KMS-11 (cell line): ENCODE data around the gene MITF.
A peak's percentile ranks its signal among the peaks of the same experiment; 100 is the strongest.

Source experiments
- H2AFZ ChIP-seq: fragments of 200-600 bp; sonication (generic); 2 replicates; pipeline ENCODE4 v1.6.1; 2016; ENCODE audit warnings: antibody characterized with exemption, mixed run types, low read depth
- H3K27ac ChIP-seq: fragments of 200-600 bp; sonication (generic); 2 replicates; pipeline ENCODE4 v1.6.1; 2016; ENCODE audit warnings: mild to moderate bottlenecking, mixed run types
- H3K27me3 ChIP-seq: fragments of 200-600 bp; sonication (generic); 2 replicates; pipeline ENCODE4 v1.6.1; 2017; ENCODE audit warnings: mild to moderate bottlenecking, low read depth, mixed run types, moderate library complexity; ENCODE audit not compliant: insufficient read depth
- H3K36me3 ChIP-seq: fragments of 200-600 bp; sonication (generic); 2 replicates; pipeline ENCODE4 v1.6.1; 2017; ENCODE audit warnings: mild to moderate bottlenecking, mixed run types; ENCODE audit not compliant: insufficient read depth
- H3K4me1 ChIP-seq: fragments of 200-600 bp; sonication (generic); 2 replicates; pipeline ENCODE4 v1.6.1; 2016; ENCODE audit warnings: mild to moderate bottlenecking, low read depth, mixed run types; ENCODE audit not compliant: poor library complexity, severe bottlenecking
- H3K4me2 ChIP-seq: fragments of 200-600 bp; sonication (generic); 2 replicates; pipeline ENCODE4 v1.7.0; 2016; ENCODE audit warnings: mild to moderate bottlenecking, mixed run types
- H3K4me3 ChIP-seq: fragments of 200-600 bp; sonication (generic); IDR thresholded peaks from 2 replicates; pipeline ENCODE4 v1.6.1; 2017; ENCODE audit warnings: low read depth, low read length, mixed read lengths; ENCODE audit not compliant: insufficient read depth
- H3K79me2 ChIP-seq: fragments of 200-600 bp; sonication (generic); 2 replicates; pipeline ENCODE4 v1.6.1; 2016; ENCODE audit warnings: low read depth, mixed run types; ENCODE audit not compliant: insufficient read depth
- H3K9ac ChIP-seq: fragments of 200-600 bp; sonication (generic); 2 replicates; pipeline ENCODE4 v1.6.1; 2016; ENCODE audit warnings: mild to moderate bottlenecking, mixed run types
- H4K20me1 ChIP-seq: fragments of 200-600 bp; sonication (generic); 2 replicates; pipeline ENCODE4 v1.6.1; 2016; ENCODE audit warnings: mild to moderate bottlenecking, mixed run types; ENCODE audit not compliant: insufficient read depth
- TF ChIP-seq, protein P1 (sequence below): fragments of 200-600 bp; sonication (generic); conservative IDR thresholded peaks from 2 replicates; pipeline ENCODE4 v1.6.1; 2017; ENCODE audit warnings: low read depth, mild to moderate bottlenecking, antibody characterized with exemption, low read length, moderate library complexity, mixed read lengths

Gene MITF

DNA sequence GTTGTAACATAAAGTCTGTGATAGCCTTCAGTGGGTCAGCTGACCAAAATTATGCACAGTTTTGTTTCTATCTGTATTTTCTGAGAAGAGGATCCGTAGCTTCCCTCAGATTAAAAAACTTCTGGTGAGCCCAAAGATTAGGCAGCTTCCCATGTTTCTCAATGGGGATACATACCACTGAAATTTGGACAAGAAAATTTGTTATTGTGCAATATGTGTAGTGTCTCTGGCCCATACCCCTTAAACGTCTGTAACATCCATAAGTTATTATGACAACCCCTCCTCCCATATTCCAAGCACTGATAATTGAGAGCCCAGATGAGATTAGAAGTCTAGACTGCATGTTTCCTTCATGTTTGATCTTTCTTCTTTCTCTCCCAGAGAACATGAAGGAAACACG lies 1.9 kb upstream of the MITF start:
- Histone ChIP-seq H3K79me2 (no peaks in the 10 kb centered on the region), H3K4me2 (no peak overlapping the region), H3K4me3 (no peak overlapping the region), H2AFZ (no peak overlapping the region), H3K27ac (no peak overlapping the region), H3K9ac (no peak overlapping the region), H3K36me3 (no peaks in the 10 kb centered on the region), H3K4me1 (peaks cover 5% of the 10 kb centered on the region), H3K27me3 (no peaks in the 10 kb centered on the region), H4K20me1 (no peaks in the 10 kb centered on the region)
- TF ChIP-seq, protein P1, sequence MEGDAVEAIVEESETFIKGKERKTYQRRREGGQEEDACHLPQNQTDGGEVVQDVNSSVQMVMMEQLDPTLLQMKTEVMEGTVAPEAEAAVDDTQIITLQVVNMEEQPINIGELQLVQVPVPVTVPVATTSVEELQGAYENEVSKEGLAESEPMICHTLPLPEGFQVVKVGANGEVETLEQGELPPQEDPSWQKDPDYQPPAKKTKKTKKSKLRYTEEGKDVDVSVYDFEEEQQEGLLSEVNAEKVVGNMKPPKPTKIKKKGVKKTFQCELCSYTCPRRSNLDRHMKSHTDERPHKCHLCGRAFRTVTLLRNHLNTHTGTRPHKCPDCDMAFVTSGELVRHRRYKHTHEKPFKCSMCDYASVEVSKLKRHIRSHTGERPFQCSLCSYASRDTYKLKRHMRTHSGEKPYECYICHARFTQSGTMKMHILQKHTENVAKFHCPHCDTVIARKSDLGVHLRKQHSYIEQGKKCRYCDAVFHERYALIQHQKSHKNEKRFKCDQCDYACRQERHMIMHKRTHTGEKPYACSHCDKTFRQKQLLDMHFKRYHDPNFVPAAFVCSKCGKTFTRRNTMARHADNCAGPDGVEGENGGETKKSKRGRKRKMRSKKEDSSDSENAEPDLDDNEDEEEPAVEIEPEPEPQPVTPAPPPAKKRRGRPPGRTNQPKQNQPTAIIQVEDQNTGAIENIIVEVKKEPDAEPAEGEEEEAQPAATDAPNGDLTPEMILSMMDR = no peak

DNA sequence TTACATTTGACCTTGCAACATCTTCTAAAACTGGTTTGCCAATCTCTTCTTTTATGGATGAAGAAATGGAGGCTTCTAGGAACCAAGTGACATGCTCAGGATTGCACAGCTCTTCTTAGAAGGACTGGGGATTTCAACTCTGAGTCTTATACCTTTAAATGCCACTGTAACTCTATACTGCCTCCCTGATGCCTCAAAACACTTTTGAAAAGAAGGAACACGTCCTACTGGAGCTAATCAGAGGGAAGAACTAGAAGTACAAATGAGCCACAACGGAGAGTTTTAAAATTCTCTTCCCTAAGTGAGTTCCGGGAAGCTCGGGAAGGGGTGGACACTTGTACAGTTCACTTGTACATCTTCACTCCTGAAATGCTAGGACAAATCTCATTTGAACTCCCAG lies 949 bp upstream of the MITF start:
- Histone ChIP-seq H3K9ac (peak overlapping the region; percentile 47; the same call in 1 of the 2 replicates), H3K4me3 (no peak overlapping the region), H3K4me1 (peaks cover 13% of the 10 kb centered on the region), H3K79me2 (no peaks in the 10 kb centered on the region), H4K20me1 (no peaks in the 10 kb centered on the region), H2AFZ (peak overlapping the region; percentile 98), H3K4me2 (peak overlapping the region; percentile 84), H3K36me3 (no peaks in the 10 kb centered on the region), H3K27ac (no peak overlapping the region), H3K27me3 (no peaks in the 10 kb centered on the region)
- TF ChIP-seq, protein P1 = no peak

DNA sequence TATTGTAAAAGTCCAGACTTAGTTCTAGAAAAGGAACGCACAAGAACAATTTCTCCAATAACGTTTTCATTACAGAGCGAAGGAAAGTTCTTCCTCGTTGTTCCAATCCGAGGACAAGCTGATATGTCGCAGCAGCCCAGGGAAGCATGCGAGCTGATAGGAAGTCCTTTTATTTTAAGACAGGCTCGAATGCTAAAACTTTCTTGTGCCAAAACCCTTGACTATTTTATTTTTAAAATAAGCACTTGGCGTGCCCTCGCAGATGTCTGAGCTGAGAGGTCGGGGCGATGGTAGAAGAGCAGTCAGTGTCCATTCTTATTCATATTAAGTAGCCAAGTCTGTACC lies 433 bp upstream of the MITF start:
- peaks cover 19% of the 10 kb centered on the region for H3K4me1 ChIP-seq
- TF ChIP-seq, protein P1 = no peak
- no peaks in the 10 kb centered on the region; the same call in 1 of the 2 replicates for H3K79me2 ChIP-seq
- peak overlapping the region; percentile 76 for H3K4me3 ChIP-seq
- no peaks in the 10 kb centered on the region for H3K27me3 ChIP-seq
- no peaks in the 10 kb centered on the region for H3K36me3 ChIP-seq
- peak overlapping the region; percentile 98 for H2AFZ ChIP-seq
- H3K9ac ChIP-seq = peak overlapping the region; percentile 47; the same call in 1 of the 2 replicates
- H3K4me2 ChIP-seq = peak overlapping the region; percentile 84
- no peaks in the 10 kb centered on the region for H4K20me1 ChIP-seq
- H3K27ac ChIP-seq = no peak overlapping the region; the same call in 1 of the 2 replicates

DNA sequence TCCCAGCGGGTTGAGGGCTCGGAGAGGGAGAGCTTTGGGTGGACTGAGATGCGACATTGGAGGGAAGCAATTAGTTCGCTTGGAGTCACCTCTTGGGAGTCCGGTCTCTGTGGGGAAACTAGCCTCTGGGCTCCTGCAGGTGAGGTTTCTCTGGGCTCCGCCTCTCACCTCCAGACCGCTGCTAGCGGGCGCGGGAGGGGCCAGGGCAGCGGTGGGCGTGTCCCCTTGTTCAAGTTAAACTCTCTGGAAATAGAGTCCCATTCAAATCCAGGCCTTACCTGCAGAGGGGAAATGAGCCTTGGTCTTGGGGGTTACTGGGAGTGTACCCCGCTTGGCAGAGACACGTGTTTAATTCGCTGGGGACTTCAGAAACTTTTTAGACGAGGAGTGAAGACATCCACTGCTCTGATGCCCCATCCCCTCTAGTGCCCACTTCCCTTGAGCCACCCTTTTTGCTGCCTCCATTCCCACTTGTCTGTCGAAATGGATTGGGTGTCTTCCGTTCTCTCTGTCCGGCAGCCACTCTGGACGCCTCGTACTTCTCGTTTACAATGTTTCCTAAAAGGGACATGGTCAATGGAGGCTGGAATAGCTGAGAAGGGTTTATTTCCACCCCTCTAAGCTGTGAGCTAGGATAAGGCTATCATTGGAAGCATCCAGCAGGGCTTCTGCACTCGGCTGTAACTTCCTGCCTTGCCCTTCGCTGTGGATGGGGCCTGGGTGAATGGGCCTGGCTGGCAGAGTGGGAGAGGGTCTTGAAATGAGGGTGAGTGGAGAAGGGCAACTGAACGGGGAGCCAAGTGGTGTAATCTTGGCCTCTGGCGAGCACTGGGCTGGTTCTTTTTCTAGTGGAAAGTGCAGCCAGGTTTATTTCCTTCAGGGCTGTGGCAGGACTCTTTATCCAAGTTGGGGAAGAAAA lies 1.1 kb downstream of the MITF start:
- H3K27me3 ChIP-seq = no peaks in the 10 kb centered on the region
- peaks cover 33% of the 10 kb centered on the region for H3K4me1 ChIP-seq
- H3K36me3 ChIP-seq = no peaks in the 10 kb centered on the region
- TF ChIP-seq, protein P1 = no peak
- peak overlapping the region; percentile 98 for H2AFZ ChIP-seq
- H3K4me3 ChIP-seq = peak overlapping the region; percentile 54
- H3K9ac ChIP-seq = no peak overlapping the region; the same call in 1 of the 2 replicates
- H3K79me2 ChIP-seq = no peaks in the 10 kb centered on the region; the same call in 1 of the 2 replicates
- H3K27ac ChIP-seq = no peak overlapping the region
- H4K20me1 ChIP-seq = no peaks in the 10 kb centered on the region
- peak overlapping the region; percentile 48 for H3K4me2 ChIP-seq
